ENCODE measurements around the gene ITSN1. TPM values are rescaled to one million over a fixed set of nuclear protein-coding genes. Genes with fewer than 3 reads are reported as not detected.
A peak's percentile ranks its signal among the peaks of the same experiment; 100 is the strongest.
"Not testable (repeated sequence)": the region's sequence is repeated elsewhere in the genome, so short reads cannot be mapped to it uniquely, and the experiment has no call there.

ITSN1 gene
- total RNA-seq (2014; rRNA removed; shearing (Covaris generic)): 18.3 and 25.7 TPM in 2 replicates

- peak; percentile 100 for DNase-seq (ENCODE audit: low read depth)
Observed at GRCh38 chr21:33642027-33642895, at the start of gene ITSN1. ITSN1 (plus strand) TSS chr21:33642501; CDS start chr21:33718829, 76,328 bp downstream.

DNA sequence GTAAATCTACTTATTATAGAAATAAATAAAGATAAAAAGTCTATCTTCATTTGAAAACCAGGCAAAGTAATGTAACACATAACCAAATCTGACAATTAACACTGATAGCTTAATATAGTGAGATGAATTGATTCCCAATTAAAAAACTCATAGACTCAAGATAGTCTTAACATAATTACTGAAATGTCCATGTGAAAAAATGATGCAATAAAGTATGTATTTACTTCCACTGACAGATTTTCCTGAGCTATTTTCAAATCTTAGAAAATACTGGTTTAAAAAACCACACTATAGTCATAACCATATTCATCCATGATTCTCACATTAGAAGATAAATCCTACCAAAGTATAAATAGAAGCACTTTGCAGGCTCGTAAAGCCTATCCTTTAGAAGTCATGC is 44.2 kb upstream of the ITSN1 start:
- DNase-seq (ENCODE audit: low read depth): no peak

GRCh38 chr21:33608559-33608958 is 33.7 kb upstream of the ITSN1 start:
- no peak for DNase-seq (ENCODE audit: low read depth)

- DNase-seq (ENCODE audit: low read depth): no peak
Observed at GRCh38 chr21:33611006-33611744, 31.1 kb upstream of the ITSN1 start.

- DNase-seq (ENCODE audit: low read depth): not testable (repeated sequence)
Observed at GRCh38 chr21:33617565-33617964, 24.7 kb upstream of the ITSN1 start.

GRCh38 chr21:33618407-33618806 is 23.9 kb upstream of the ITSN1 start:
- no peak for DNase-seq (ENCODE audit: low read depth)

GRCh38 chr21:33619726-33620125 is 22.6 kb upstream of the ITSN1 start:
- DNase-seq (ENCODE audit: low read depth): no peak

DNA sequence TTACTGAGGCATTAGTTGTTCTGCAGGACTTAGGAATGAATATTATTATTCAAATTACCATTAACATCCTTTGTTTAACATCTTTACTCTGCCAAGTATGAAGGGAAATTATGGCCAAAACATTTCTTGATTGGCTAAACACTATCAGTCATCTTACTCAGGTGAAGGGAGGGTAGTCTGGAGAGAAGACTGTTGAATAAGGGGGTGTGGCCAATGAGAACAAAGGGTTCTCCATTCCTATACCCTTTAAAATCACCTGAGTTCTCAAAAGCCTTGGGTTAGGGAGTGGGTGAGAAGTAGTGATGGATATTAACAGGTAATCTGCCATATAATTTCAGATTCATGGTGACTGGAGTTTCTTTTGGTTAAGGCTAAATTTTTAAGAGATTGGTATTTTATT is 20.0 kb upstream of the ITSN1 start:
- no peak for DNase-seq (ENCODE audit: low read depth)

DNA sequence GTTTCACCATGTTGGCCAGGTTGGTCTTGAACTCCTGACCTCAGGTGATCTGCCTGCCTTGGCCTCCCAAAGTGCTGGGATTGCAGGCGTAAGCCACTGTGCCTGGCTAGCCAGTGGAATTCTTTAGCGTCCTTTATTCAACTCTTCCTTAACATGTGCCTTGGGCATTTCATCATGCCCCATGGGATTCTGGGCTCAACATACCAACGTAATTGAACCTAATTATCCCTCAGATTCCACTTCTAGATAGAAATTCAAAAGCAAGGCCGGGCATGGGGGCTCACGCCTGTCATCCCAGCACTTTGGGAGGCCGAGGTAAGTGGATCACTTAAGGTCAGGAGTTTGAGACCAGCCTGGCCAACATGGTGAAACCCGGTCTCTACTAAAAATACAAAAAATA is 16.1 kb upstream of the ITSN1 start:
- not testable (repeated sequence) for DNase-seq (ENCODE audit: low read depth)

GRCh38 chr21:33634254-33634653 is 8.0 kb upstream of the ITSN1 start:
- no peak for DNase-seq (ENCODE audit: low read depth)

GRCh38 chr21:33640697-33641351 is 1.5 kb upstream of the ITSN1 start:
- peak; percentile 23 for DNase-seq (ENCODE audit: low read depth)

DNA sequence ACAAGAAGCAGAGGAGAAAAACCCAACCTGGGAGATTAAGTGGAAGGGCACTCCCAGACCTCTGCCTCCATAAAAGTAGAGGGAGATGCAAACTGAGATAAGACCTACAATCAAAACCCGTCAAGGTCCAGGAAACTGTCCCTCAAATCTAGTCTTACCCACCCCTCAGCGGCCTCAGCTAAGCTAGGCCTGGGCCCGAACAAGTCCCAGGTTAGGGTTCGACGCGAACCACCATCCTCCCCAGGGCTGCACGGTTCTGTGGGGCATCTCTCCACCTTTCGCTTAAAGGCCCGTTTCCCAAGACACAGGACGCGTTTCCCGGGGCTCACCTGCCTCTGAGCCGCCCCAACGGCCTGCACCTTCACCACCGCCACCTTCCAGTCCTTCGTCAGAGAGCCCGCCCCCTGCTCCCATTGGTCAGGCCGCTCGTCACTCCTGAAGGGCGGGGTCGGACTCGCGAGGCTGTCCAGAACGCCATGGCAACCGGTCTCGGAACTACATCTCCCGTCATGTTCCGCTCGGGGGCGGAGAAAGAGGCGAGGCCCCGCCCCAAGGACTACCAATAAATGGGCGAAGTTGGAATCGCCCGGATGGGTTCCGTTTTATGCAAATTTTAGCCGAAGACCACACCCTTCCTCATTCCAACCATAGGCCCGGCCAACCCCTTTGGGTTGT is 812 bp upstream of the ITSN1 start, which contains the start of gene CRYZL1:
TSS of gene CRYZL1 (minus strand) at position 390 of the 675 bp plus-strand sequence. CDS start 10,190 bp downstream, outside the sequence.
- peak; percentile 100 for DNase-seq (ENCODE audit: low read depth)

DNA sequence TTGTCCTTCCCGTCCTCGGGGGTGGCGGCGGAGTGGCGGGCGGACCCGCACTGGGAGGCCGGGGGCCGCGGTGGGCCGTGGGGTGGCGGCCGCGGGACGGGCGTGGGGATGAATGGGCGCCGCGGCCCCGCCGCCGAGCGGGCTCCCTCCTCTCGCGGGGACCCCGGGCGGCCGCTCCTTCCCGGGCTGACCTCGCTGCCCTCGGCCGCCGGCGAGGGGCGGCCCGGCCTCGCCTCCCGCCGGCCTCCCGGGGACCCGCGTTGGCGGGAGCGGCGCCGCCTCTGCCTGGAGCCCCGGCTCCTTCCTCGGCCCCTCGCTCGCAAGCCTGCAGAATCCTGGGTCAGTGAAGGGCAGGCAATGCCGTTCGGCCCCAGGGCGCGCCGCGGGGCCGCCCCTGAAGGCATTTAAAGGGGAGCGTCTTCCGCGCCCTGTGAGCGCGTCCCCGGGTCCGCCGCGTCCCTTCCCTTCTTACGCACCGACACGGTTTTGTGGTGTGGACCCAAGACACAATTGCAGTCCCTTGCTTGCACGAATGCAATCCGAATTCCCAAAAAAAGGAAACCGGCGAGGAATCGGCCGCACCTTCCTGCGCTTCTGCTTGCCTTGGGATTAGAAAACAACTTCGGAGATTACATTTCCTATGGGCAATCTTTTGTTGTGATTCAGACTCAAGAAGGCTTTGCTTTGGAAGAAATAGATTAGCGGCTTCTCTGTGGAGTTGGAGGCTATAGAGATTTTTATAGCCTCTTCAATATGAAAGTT is 776 bp downstream of the ITSN1 start:
- peak; percentile 58 for DNase-seq (ENCODE audit: low read depth)

DNA sequence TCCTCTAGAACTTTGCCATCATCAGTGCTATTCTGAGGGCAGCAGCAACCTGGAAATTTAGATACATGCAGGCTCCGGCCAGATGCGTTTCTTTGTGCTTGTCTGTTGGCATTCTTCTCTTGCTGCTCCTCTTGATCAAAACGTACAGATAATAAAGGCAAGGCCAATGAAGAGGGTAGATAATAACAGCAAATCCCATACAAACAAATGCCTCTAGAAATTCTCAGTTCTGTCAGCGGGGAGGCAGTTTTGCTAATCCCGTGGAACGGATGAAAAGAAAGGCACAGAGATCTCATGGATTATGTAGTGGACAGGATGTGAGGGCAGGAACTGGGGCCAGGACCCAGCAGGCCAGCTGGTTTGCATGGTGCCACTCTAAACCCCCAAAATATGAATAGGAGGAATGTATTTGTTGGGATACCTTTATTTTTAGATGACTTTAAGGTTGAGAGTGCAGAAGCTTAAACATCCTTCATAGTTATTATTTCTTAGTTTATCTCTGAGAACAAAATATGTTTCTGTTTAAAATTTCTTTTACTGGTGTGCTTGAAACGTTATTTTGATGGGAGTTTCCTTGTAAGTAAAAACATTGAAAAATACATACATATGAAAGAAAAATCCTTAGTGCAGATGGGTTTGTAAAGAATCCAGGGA is 1.5 kb downstream of the ITSN1 start:
- DNase-seq (ENCODE audit: low read depth): peak; percentile 19

GRCh38 chr21:33644383-33645074 is 2.2 kb downstream of the ITSN1 start:
- no peak for DNase-seq (ENCODE audit: low read depth)

DNA sequence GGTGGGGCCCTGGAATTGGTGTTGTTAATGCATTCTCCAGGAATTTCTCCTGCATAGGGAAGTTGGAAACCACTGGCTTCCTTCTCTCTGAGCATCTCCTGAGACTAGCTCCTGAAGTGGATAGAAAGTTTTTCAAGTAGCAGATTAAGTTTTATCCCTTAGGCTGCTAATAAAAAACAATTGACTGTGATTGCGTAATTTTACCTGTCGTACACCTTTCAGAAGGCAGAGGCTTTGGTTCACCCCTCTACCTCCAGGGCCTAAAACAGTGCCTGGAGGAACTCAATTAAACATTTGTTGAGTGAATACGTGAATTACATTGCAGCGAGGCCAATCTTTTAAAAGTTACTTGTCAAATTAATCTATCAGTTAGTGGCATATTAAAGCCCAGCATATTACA is 3.4 kb downstream of the ITSN1 start:
- DNase-seq (ENCODE audit: low read depth): no peak

DNA sequence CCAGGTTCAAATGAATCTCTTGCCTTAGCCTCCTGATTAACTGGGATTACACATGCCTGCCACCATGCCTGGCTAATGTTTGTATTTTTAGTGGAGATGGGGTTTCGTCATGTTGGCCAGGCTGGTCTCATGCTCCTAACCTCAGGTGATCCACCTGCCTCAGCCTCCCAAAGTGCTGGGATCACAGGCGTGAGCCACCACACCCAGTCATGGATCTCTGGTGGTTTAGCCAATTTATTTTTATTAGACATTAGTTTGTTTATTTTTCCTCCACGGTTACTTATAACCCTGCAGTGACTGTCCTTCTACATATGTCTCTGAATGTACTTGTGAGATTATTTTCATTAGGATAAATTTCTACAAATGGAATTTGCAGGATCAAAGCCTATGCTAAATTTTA is 5.3 kb downstream of the ITSN1 start:
- no peak for DNase-seq (ENCODE audit: low read depth)

- DNase-seq (ENCODE audit: low read depth): no peak
Observed at GRCh38 chr21:33648555-33648954, 6.3 kb downstream of the ITSN1 start.

GRCh38 chr21:33650230-33650629 is 7.9 kb downstream of the ITSN1 start:
- DNase-seq (ENCODE audit: low read depth): no peak
